K562 (cell line): Measurements from ENCODE around the gene MID1IP1. TPM values are rescaled to one million over a fixed set of nuclear protein-coding genes. Genes with fewer than 3 reads are reported as not detected.
A peak's percentile ranks its signal among the peaks of the same experiment; 100 is the strongest.

ENCODE experiments used
- CREB1 ChIP-seq, 2 experiments: sonication (generic) in 1 of 2; formaldehyde crosslinking in 1 of 2; IDR thresholded peaks; 2 replicates each; pipeline versions ENCODE4 v1.6.1 to v1.8.0; 2012 to 2022; ENCODE audit warnings: inconsistent platforms in 1 of 2, mild to moderate bottlenecking in 1 of 2, missing genetic modification reagents in 1 of 2, moderate library complexity in 1 of 2
- CSDE1 ChIP-seq, 2 experiments: fragments of 450-650 bp; IDR thresholded peaks; 2 replicates each; pipeline ENCODE4 v1.6.1; 2016; ENCODE audit warnings: mild to moderate bottlenecking in 1 of 2
- ETV5 ChIP-seq: sonication (generic); formaldehyde crosslinking; IDR thresholded peaks from 2 replicates; pipeline ENCODE4 v1.4.0; 2020; ENCODE audit warnings: low read depth, mild to moderate bottlenecking, missing genetic modification reagents
- EZH2 ChIP-seq: IDR thresholded peaks from 2 replicates; pipeline ENCODE4 v1.6.1; 2012; ENCODE audit warnings: low read depth, mild to moderate bottlenecking, inconsistent platforms, low read length, borderline replicate concordance
- GABPA ChIP-seq: fragments of 200-800 bp; sonication (Bioruptor generic); conservative IDR thresholded peaks from 2 replicates; pipeline ENCODE4 v1.6.1; 2016; ENCODE audit warnings: low read depth, missing genetic modification characterization, missing compliant biosample characterization
- HMBOX1 ChIP-seq: sonication (generic); IDR thresholded peaks from 2 replicates; pipeline ENCODE4 v1.6.1; 2016
- IRF2 ChIP-seq: sonication (generic); formaldehyde crosslinking; IDR thresholded peaks from 2 replicates; pipeline ENCODE4 v1.8.1; 2022; ENCODE audit warnings: mild to moderate bottlenecking, missing genetic modification reagents
- POLR2B ChIP-seq: fragments of 450-650 bp; IDR thresholded peaks from 2 replicates; pipeline ENCODE4 v1.6.1; 2018; ENCODE audit warnings: low read depth; ENCODE audit not compliant: partially characterized antibody
- STAT5A ChIP-seq: IDR thresholded peaks from 2 replicates; pipeline ENCODE4 v1.6.1; 2012; ENCODE audit warnings: low read length, inconsistent platforms, borderline replicate concordance
- ZBTB1 ChIP-seq: sonication (generic); formaldehyde crosslinking; IDR thresholded peaks from 2 replicates; pipeline ENCODE4 v1.8.1; 2023; ENCODE audit warnings: missing genetic modification reagents, low read depth, mild to moderate bottlenecking, borderline replicate concordance
- ZNF174 ChIP-seq: fragments of 250-450 bp; sonication (Bioruptor Pico); IDR thresholded peaks from 2 replicates; pipeline ENCODE4 v1.4.0; 2020; ENCODE audit warnings: mild to moderate bottlenecking
- ZNF583 ChIP-seq: fragments of 250-450 bp; sonication (Bioruptor Pico); IDR thresholded peaks from 2 replicates; pipeline ENCODE4 v1.4.0; 2020
- ZNF592 ChIP-seq: fragments of 450-650 bp; IDR thresholded peaks from 2 replicates; pipeline ENCODE4 v1.6.1; 2017; ENCODE audit warnings: antibody characterized with exemption, mild to moderate bottlenecking
- polyA plus RNA-seq, 8 experiments: library from polyadenylated mRNA; depleted of rRNA in 4 of 8; stranded (reverse) in 5 of 8; unstranded in 3 of 8; fragments of >200 nt; fragmentation: Nextera tagmentation in 2 of 8; fragmentation: Illumina TruSeq in 1 of 8; extraction: Ambion mirVana in 2 of 8; extraction: Trizol in 1 of 8; gene quantifications; 2 replicates each; pipeline versions ENCODE4 v1.2.1 to v1.2.3, GENCODE V29; 2011 to 2014; ENCODE audit warnings: inconsistent platforms in 1 of 8, missing spikeins in 1 of 8
- total RNA-seq, 7 experiments: library from RNA; depleted of rRNA in 6 of 7; stranded (reverse); fragments of >200 nt in 6 of 7; fragmentation: Illumina TruSeq in 2 of 7; extraction: Trizol in 2 of 7; gene quantifications; 2 replicates each; pipeline versions ENCODE4 v1.2.1 to v1.2.3, GENCODE V29; 2011 to 2021; ENCODE audit warnings: low replicate concordance in 1 of 7
- TF ChIP-seq, protein P1 (sequence below): sonication (generic); formaldehyde crosslinking; IDR thresholded peaks from 2 replicates; pipeline ENCODE4 v1.9.0; 2022; ENCODE audit warnings: mild to moderate bottlenecking, missing genetic modification reagents

Gene MID1IP1
- total and polyA plus RNA-seq, 9 of the 15 experiments (the other 6 are each of a cell fraction or from before 2014, with no cell fraction given), result 0.51 to 102 (median 27.5) TPM

GRCh38 chrX:38770152-38770551 lies 31.1 kb upstream of the MID1IP1 start (continued):
- TF ChIP-seq HMBOX1 (peak; percentile 34; the same call in 1 of the 2 replicates), ZBTB1 (CRISPR knock-in tag) (no peak), EZH2 (no peak), CSDE1 (IDR thresholded peaks at IDR 0.05) (no peak), POLR2B (peak; percentile 26), CREB1 (IDR thresholded peaks at IDR 0.05) (peak; percentile 64), CREB1 (CRISPR knock-in tag; IDR thresholded peaks at IDR 0.05) (no peak), ZNF174 (CRISPR knock-in tag) (no peak), ZNF583 (no peak), STAT5A (peak; percentile 71; the same call in 1 of the 2 replicates), ZNF592 (0 out of 2 replicates have a peak, but pooled peaks have one; percentile 14), GABPA (tag) (peak; percentile 58), ETV5 (CRISPR knock-in tag) (peak; percentile 84), IRF2 (CRISPR knock-in tag) (no peak)
- TF ChIP-seq, protein P1, sequence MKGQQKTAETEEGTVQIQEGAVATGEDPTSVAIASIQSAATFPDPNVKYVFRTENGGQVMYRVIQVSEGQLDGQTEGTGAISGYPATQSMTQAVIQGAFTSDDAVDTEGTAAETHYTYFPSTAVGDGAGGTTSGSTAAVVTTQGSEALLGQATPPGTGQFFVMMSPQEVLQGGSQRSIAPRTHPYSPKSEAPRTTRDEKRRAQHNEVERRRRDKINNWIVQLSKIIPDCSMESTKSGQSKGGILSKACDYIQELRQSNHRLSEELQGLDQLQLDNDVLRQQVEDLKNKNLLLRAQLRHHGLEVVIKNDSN (CRISPR knock-in tag), result no peak
